DMS53 treated with DMSO at 0.1 percent for 48 hours (cell line): ENCODE measurements around the gene PIGP.
"Not testable (repeated sequence)": the region's sequence is repeated elsewhere in the genome, so short reads cannot be mapped to it uniquely, and the experiment has no call there.

Experiments
- DNase-seq: peaks from one replicate; lab custom pipeline; 2025; ENCODE audit not compliant: unreplicated experiment; lab: John Stamatoyannopoulos, UW

PIGP gene

DNA sequence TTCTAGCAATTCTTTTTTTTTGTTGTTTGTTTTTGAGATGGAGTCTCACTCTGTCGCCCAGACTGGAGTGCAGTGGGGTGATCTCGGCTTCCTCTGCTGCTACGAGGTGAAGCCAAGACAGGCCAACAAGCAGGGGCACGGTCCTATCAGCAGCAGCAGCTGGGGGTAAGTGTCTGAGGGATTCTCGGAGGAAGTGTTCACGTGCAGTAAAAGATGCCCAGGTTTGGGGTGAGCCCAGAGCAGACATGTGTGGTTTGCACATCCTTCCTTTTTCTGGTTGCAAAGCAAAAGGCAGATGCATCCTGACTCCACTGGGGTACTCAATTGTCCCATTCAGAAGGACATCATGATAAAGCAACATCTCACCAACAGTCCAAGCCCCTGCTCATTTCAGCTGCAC lies 27.7 kb downstream of the PIGP start:
- no peak for DNase-seq

DNA sequence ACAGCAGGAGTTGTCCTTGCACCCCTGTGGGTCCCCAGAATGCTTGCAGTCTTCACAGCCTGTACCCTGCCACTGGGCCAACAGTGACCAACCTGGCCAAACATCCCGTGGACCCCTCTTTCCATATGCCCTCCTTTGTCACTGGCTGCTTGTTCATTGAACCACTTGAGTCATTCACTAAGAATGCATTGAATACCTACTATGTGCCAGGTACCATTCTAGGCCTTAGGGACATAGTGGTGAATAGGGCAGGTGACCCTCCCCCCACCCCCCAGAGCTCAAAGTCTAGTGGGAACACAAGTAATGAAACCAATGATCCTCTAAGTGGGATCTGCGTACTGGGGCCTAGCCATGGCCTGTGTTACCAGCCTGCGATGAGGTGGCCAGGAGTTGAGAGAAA lies 28.2 kb downstream of the PIGP start:
- no peak for DNase-seq

DNA sequence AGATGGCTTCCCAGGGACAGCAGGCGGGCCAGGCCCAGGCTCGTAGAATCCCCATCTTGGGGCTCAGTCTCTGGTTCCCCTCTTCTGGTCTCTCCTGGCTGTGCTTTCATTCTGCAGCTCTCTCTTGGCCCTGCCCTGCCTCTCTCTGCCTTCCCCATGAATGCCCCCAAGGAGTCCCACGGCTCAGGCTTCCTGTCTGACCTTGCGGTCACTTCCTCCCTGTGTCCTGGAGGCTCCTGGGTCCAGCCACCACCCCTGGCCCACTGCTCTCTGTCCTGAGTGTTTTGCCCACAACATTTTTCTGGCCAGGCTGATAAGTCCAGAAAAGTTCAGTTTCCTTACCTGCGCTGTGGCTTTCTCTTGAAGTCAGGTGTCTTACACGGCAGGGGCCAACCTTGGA lies 29.1 kb downstream of the PIGP start:
- no peak for DNase-seq

DNA sequence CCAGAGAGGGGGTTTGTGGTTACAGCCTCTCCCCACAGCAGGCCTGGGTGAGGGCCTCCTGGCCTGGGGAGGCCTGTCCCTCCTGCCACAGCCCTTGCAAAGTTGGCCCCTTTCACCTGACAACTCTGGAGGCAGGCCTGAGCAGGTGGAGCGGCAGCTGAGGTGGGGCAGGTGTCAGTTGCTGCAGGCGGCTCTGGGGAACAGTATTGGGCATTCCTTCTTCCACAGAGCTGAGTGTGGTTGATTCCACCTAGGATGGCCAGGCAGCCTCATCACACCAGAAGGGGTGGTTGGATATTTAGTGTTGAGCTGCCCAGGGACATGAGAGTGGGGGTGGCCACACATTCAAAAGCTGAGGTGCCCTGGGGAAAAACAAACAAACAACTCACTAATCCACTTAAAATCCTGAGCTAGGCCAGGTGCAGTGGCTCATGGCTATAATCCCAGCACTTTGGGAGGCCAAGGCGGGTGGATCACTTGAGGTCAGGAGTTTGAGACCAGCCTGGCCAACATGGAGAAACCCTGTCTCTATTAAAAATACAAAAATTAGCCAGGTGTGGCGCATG lies 31.1 kb downstream of the PIGP start:
- DNase-seq: peak; percentile 38

GRCh38 chr21:37040212-37040611 lies 32.7 kb downstream of the PIGP start:
- DNase-seq: no peak

GRCh38 chr21:37039411-37040075 lies 33.3 kb downstream of the PIGP start:
- no peak for DNase-seq

DNA sequence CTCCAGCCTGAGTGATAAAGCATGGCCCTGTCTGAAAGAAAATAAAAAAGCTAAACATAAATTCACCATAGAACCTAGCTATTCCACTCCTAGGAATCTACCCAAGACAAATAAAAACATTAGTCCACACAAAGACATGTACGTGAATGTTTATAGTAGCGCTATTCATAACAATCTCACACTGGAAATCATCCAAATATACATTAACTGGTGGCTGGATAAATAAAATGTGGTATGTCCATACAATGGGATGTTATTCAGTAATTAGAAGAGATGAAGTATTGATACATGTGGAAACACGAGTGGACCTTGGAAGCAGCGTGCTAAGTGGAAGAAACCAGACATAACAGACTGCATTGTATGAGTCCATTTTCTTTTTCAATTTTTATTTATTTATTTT lies 36.7 kb downstream of the PIGP start:
- DNase-seq: no peak

DNA sequence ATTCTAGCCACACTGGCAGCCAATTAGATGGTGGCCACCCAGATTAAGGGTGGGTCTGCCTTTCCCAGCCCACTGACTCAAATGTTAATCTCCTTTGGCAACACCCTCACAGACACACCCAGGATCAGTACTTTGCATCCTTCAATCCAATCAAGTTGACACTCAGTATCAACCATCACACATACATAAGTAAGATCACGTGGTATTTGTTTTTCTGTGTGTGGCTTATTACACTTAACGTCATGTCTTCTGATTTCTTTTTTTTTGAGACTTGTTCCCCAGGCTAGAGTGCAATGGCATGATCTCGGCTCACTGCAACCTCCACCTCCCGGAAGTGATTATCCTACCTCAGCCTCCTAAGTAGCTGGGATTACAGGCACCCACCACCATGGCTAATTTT lies 38.5 kb downstream of the PIGP start:
- not testable (repeated sequence) for DNase-seq

GRCh38 chr21:37032877-37033471 lies 39.9 kb downstream of the PIGP start:
- no peak for DNase-seq

GRCh38 chr21:37032293-37032692 lies 40.6 kb downstream of the PIGP start:
- DNase-seq: no peak

DNA sequence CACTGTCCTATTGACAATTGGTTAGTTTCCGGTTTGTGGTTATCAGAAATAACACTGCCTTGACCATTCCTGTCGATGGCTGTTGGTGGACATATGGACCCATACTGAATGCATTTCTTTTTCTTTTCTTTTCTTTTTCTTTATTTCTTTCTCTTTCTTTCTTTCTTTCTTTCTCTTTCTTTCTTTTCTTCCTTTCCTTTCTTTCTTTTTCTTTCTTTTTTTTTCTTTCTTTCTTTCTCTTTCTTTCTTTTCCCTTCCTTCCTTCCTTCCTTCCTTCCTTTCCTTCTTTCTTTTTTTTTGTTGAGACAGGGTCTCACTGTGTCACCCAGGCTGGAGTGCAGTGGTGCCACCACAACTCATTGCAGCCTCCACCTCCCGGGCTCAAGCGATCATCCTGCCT lies 42.0 kb downstream of the PIGP start:
- DNase-seq: no peak

GRCh38 chr21:37028570-37028969 lies 44.3 kb downstream of the PIGP start:
- DNase-seq: no peak

DNA sequence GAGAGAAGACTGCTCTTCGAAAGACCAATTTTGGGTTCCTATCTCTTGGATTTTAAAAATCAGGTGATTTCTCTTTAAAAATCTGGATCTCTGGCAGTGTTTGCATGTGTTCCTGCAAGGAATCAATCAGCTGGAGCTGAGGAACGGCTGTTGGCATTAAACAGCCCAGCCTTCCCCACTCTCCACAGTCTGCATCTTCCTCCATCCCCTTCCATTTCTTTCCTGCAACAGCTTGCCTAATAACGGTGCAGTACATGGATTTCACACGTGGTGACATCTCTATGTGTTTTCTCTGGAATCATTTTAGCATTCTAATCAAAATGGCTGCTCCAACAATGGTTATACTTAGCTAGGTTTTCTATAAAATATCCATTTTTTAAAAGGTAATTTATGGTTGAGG lies 46.4 kb downstream of the PIGP start:
- DNase-seq: no peak

GRCh38 chr21:37017951-37018679 lies 54.8 kb downstream of the PIGP start:
- DNase-seq: no peak
